Uterus (tissue), 4 donors: ENCODE results near the gene DGAT2. TPM values are rescaled to one million over a fixed set of nuclear protein-coding genes. Genes with fewer than 3 reads are reported as not detected.

Experiments used
- DNase-seq, 2 donors: peaks; one replicate each; pipeline ENCODE4 v3.0.0-alpha.2; 2019 to 2020
- H3K27ac ChIP-seq, 2 donors: fragments of 200-600 bp; sonication (generic); 1 replicate in 1 of 2; 2 replicates in 1 of 2; pipeline ENCODE4 v1.5.1; 2016 to 2018
- H3K27me3 ChIP-seq, 2 donors: fragments of 200-600 bp; sonication (generic); one replicate each; pipeline ENCODE4 v1.5.1; 2018 to 2019; ENCODE audit warnings: control low read depth in 1 of 2
- H3K36me3 ChIP-seq, 2 donors: fragments of 200-600 bp; sonication (generic); one replicate each; pipeline ENCODE4 v1.5.1; 2019; ENCODE audit warnings: control low read depth in 1 of 2
- H3K4me1 ChIP-seq, 2 donors: fragments of 200-600 bp; sonication (generic); one replicate each; pipeline ENCODE4 v1.5.1; 2018 to 2019; ENCODE audit warnings: control low read depth in 1 of 2
- H3K4me3 ChIP-seq, 2 donors: fragments of 200-600 bp; sonication (generic); 1 replicate in 1 of 2; 2 replicates in 1 of 2; pipeline ENCODE4 v1.5.1; 2018 to 2019; ENCODE audit warnings: mild to moderate bottlenecking in 1 of 2
- H3K9me3 ChIP-seq, 2 donors: fragments of 200-600 bp; sonication (generic); one replicate each; pipeline ENCODE4 v1.5.1; 2019; ENCODE audit warnings: control low read depth in 1 of 2
- CTCF ChIP-seq, 4 experiments: fragments of 200-600 bp in 2 of 4; fragments of 450-650 bp in 2 of 4; sonication (generic) in 2 of 4; IDR thresholded peaks; one replicate each; pipeline ENCODE4 v1.5.1; 2016 to 2019; ENCODE audit warnings: antibody characterized with exemption in 4 of 4, mild to moderate bottlenecking in 2 of 4, moderate library complexity in 1 of 4
- POLR2A ChIP-seq, 2 donors: fragments of 450-650 bp; IDR thresholded peaks; one replicate each; pipeline ENCODE4 v1.6.1; 2016; ENCODE audit warnings: antibody characterized with exemption in 2 of 2, mild to moderate bottlenecking in 1 of 2, moderate library complexity in 1 of 2
- intact Hi-C: fragments of 100-400 bp; cut with DNase I; formaldehyde crosslinking; loops from one replicate; pipeline ENCODE4 v1.15.1; 2023; ENCODE audit warnings: low total_unique reads
- total RNA-seq, 4 donors: library from RNA; depleted of rRNA in 3 of 4; stranded (reverse); fragments of >200 nt in 3 of 4; gene quantifications; one replicate each; pipeline versions ENCODE4 v1.1.0 to v1.2.4, GENCODE V29; 2014 to 2023
- donor health status: DM: yes; HTN: yes; CAD: no.

DGAT2 gene
- total RNA-seq = 1 to 10 TPM in 2 of 4 donors, under 1 TPM in 1, not detected in 1; 0.29 to 1.5 (median 1.5) TPM

- DNase-seq = peak; percentile 56 to 68
- H3K4me1 ChIP-seq = peaks cover 0 to 14% of the 10 kb centered on the region in 2 donors
- no peaks in the 10 kb centered on the region for H3K9me3 ChIP-seq
- intact Hi-C loops = no loop called here
- H3K4me3 ChIP-seq = peak within 1 kb of the TSS; percentile 29 to 38
- H3K36me3 ChIP-seq = no peaks in the 10 kb centered on the region
- H3K27me3 ChIP-seq = no peaks in the 10 kb centered on the region
- TF ChIP-seq CTCF (IDR thresholded peaks at IDR 0.05) (peak in 2 of 4 experiments; percentile 9 to 35), POLR2A (IDR thresholded peaks at IDR 0.05) (no peak)
- H3K27ac ChIP-seq = peak within 1 kb of the TSS in 1 of 2 donors; percentile 33
Observed at GRCh38 chr11:75768112-75768908, at the start of gene DGAT2. DGAT2 (plus strand) TSS chr11:75768778; CDS start chr11:75768992, 214 bp downstream.

DNA sequence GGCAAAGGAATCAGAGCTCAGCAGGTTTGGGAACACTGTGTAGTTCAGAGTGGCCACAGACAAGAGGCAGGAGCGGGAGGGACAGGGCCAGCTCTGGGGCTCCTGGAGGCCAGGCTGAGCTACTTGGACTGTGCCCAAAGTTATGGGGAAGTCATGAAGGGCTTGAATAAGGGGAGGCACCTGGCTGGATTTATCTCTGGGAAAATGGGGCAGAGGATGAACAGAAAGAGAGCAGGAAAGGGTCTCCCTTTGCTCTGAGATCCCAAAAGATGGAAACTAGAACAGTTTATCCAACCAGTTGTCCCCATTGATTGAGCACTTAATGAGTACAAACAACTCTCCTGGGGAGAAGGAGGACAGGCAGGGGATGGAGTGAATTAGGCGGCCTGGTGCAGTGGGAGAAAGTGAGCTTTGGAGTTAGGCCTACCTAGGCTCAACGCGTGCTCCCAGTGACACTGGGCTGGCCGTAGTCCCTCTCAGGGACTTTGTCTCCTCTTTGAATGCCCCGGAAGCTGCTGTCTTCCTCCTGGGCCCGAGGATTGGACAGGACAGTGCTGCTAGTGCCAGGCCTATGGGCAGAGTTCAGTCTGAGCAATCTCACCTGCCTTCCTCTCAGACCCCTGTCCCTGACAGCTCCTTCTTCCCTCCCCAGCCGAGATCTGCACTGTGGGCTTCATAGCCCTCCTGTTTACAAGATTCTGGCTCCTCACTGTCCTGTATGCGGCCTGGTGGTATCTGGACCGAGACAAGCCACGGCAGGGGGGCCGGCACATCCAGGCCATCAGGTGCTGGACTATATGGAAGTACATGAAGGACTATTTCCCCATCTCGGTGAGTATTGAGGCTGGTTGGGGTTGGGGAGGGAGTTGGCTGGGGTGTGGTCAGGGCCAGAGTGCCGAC is 49.0 kb upstream of the DGAT2 start:
- intact Hi-C loops = no loop called here
- H3K4me3 ChIP-seq = no peak overlapping the region
- H3K36me3 ChIP-seq = no peaks in the 10 kb centered on the region
- H3K27me3 ChIP-seq = no peaks in the 10 kb centered on the region
- TF ChIP-seq POLR2A (IDR thresholded peaks at IDR 0.05) (no peak), CTCF (IDR thresholded peaks at IDR 0.05) (no peak)
- H3K9me3 ChIP-seq = no peaks in the 10 kb centered on the region
- DNase-seq = no peak
- H3K27ac ChIP-seq = no peak overlapping the region
- H3K4me1 ChIP-seq = no peaks in the 10 kb centered on the region

DNA sequence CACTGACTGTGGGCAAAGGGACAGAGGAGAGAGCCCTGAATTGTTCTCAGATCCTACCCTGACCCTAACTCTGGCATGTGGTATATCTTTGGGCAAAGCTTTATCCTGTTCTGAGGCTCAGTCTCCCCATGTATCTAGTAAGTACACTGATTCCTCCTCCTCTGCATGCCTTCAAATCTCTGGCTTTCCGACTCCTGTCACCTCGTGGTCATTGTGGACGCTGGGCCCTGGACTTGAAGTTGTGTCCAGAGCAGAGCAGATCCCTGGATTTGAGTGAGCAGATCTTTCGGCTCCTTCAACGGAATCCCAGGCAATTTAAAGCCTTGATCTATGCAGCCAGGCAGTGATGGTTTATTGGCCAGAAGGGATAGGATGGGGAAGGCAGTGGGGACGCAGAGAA is 47.9 kb upstream of the DGAT2 start:
- no peak for DNase-seq
- H3K27ac ChIP-seq = no peak overlapping the region
- intact Hi-C loops = no loop called here
- no peaks in the 10 kb centered on the region for H3K27me3 ChIP-seq
- H3K36me3 ChIP-seq = no peaks in the 10 kb centered on the region
- no peaks in the 10 kb centered on the region for H3K4me1 ChIP-seq
- no peaks in the 10 kb centered on the region for H3K9me3 ChIP-seq
- no peak overlapping the region for H3K4me3 ChIP-seq
- no peak for TF ChIP-seq CTCF (IDR thresholded peaks at IDR 0.05)
- no peak for TF ChIP-seq POLR2A (IDR thresholded peaks at IDR 0.05)

- H3K27ac ChIP-seq = no peak overlapping the region
- no peak overlapping the region for H3K4me3 ChIP-seq
- H3K27me3 ChIP-seq = no peaks in the 10 kb centered on the region
- DNase-seq = no peak
- intact Hi-C loops = no loop called here
- TF ChIP-seq POLR2A (IDR thresholded peaks at IDR 0.05) (no peak), CTCF (IDR thresholded peaks at IDR 0.05) (no peak)
- no peaks in the 10 kb centered on the region for H3K9me3 ChIP-seq
- H3K4me1 ChIP-seq = no peaks in the 10 kb centered on the region
- no peaks in the 10 kb centered on the region for H3K36me3 ChIP-seq
Observed at GRCh38 chr11:75721852-75722668, 46.5 kb upstream of the DGAT2 start.
